IPS-18a (cell line): ENCODE results near the gene RAB32.

Experiments used
- H3K27ac ChIP-seq: one replicate; pipeline ENCODE4 v1.5.1; 2013; ENCODE audit warnings: low read length
- H3K27me3 ChIP-seq: one replicate; pipeline ENCODE4 v1.6.1; 2013; ENCODE audit warnings: mild to moderate bottlenecking, low read length; ENCODE audit not compliant: control insufficient read depth, insufficient read depth
- H3K36me3 ChIP-seq: one replicate; pipeline ENCODE4 v1.6.1; 2013; ENCODE audit warnings: low read depth, low read length; ENCODE audit not compliant: control insufficient read depth
- H3K4me1 ChIP-seq: one replicate; pipeline ENCODE4 v1.6.1; 2013; ENCODE audit warnings: low read depth, low read length; ENCODE audit not compliant: control insufficient read depth
- H3K4me3 ChIP-seq: one replicate; pipeline ENCODE4 v1.5.1; 2013; ENCODE audit warnings: low read length
- H3K9ac ChIP-seq: one replicate; pipeline ENCODE4 v1.6.1; 2013; ENCODE audit warnings: mild to moderate bottlenecking, low read length, moderate library complexity
- H3K9me3 ChIP-seq: one replicate; pipeline ENCODE4 v1.6.1; 2013; ENCODE audit warnings: low read depth, low read length; ENCODE audit not compliant: control insufficient read depth

Gene RAB32

GRCh38 chr6:146583966-146584365, 40.3 kb downstream of the RAB32 start:
- H3K4me1 ChIP-seq, result no peaks in the 10 kb centered on the region
- no peaks in the 10 kb centered on the region for H3K36me3 ChIP-seq
- H3K4me3 ChIP-seq, result no peak overlapping the region
- H3K27me3 ChIP-seq, result no peaks in the 10 kb centered on the region
- H3K9me3 ChIP-seq, result no peaks in the 10 kb centered on the region
- no peak overlapping the region for H3K27ac ChIP-seq
- H3K9ac ChIP-seq, result no peak overlapping the region

DNA sequence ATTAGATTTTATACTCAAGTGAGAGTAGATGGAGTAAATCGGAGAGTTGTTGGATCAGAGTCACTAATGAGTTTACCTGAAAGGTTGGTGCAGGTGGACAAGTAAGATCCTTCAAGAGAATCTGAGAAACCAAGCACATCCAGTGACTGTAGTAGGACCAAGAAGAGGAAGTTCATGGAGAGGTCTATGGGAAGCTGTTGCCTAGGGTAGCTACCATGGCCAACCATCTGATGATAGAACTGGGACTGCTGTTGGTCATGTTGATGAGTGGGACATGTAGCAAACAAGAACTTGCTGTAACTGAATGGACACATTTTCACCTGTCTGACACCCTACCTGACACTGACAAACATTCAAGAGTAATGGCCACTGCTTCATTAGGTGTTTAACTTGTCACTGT, 43.8 kb downstream of the RAB32 start:
- Histone ChIP-seq H3K36me3 (no peaks in the 10 kb centered on the region), H3K27me3 (no peaks in the 10 kb centered on the region)

GRCh38 chr6:146590492-146590891, 46.9 kb downstream of the RAB32 start:
- Histone ChIP-seq H3K27me3 (no peaks in the 10 kb centered on the region), H3K4me1 (no peaks in the 10 kb centered on the region)

More for the DNA sequence above, 43.8 kb downstream of the RAB32 start:
- H3K9ac ChIP-seq, result no peak overlapping the region
- H3K27ac ChIP-seq, result no peak overlapping the region
- H3K4me1 ChIP-seq, result no peaks in the 10 kb centered on the region
- no peak overlapping the region for H3K4me3 ChIP-seq
- no peaks in the 10 kb centered on the region for H3K9me3 ChIP-seq

GRCh38 chr6:146592451-146592850, 48.8 kb downstream of the RAB32 start:
- Histone ChIP-seq H3K4me1 (no peaks in the 10 kb centered on the region), H3K9me3 (no peaks in the 10 kb centered on the region), H3K36me3 (no peaks in the 10 kb centered on the region), H3K4me3 (no peak overlapping the region), H3K27me3 (no peaks in the 10 kb centered on the region), H3K9ac (no peak overlapping the region), H3K27ac (no peak overlapping the region)

More at GRCh38 chr6:146590492-146590891, 46.9 kb downstream of the RAB32 start:
- H3K9ac ChIP-seq, result no peak overlapping the region
- no peaks in the 10 kb centered on the region for H3K9me3 ChIP-seq
- no peaks in the 10 kb centered on the region for H3K36me3 ChIP-seq
- no peak overlapping the region for H3K27ac ChIP-seq
- no peak overlapping the region for H3K4me3 ChIP-seq

- Histone ChIP-seq H3K9ac (no peak overlapping the region), H3K4me1 (no peaks in the 10 kb centered on the region), H3K9me3 (no peaks in the 10 kb centered on the region), H3K27ac (no peak overlapping the region), H3K27me3 (peaks cover 1% of the 10 kb centered on the region), H3K36me3 (no peaks in the 10 kb centered on the region), H3K4me3 (no peak overlapping the region)
These were observed 50.4 kb downstream of the RAB32 start for GRCh38 chr6:146593986-146594385.

DNA sequence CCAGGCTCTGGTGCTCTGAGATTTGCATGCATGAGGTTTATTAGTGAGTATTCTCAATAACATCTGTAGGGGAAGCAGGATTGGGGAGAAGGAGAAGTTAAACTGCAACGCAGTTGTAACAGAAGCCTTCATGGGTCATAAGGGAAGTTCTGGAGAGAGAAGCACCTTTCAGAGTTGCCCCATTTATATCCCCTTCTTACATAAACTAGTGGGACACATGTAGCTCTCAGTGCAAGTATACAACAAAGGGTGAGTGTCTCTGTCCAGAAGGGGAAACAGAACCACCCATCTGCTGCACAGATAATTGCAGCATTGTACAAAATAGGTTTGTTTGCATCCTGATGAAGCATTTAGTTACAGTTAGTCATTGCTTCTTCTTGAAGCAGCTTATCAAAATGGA, 50.9 kb downstream of the RAB32 start:
- Histone ChIP-seq H3K36me3 (no peaks in the 10 kb centered on the region), H3K9ac (no peak overlapping the region), H3K4me3 (no peak overlapping the region), H3K4me1 (no peaks in the 10 kb centered on the region), H3K27ac (no peak overlapping the region), H3K9me3 (no peaks in the 10 kb centered on the region), H3K27me3 (peaks cover 7% of the 10 kb centered on the region)

- Histone ChIP-seq H3K9ac (no peak overlapping the region), H3K36me3 (no peaks in the 10 kb centered on the region), H3K4me1 (no peaks in the 10 kb centered on the region), H3K27ac (no peak overlapping the region), H3K4me3 (no peak overlapping the region), H3K27me3 (peaks cover 9% of the 10 kb centered on the region), H3K9me3 (no peaks in the 10 kb centered on the region)
These were observed 52.5 kb downstream of the RAB32 start for GRCh38 chr6:146595972-146596731.

DNA sequence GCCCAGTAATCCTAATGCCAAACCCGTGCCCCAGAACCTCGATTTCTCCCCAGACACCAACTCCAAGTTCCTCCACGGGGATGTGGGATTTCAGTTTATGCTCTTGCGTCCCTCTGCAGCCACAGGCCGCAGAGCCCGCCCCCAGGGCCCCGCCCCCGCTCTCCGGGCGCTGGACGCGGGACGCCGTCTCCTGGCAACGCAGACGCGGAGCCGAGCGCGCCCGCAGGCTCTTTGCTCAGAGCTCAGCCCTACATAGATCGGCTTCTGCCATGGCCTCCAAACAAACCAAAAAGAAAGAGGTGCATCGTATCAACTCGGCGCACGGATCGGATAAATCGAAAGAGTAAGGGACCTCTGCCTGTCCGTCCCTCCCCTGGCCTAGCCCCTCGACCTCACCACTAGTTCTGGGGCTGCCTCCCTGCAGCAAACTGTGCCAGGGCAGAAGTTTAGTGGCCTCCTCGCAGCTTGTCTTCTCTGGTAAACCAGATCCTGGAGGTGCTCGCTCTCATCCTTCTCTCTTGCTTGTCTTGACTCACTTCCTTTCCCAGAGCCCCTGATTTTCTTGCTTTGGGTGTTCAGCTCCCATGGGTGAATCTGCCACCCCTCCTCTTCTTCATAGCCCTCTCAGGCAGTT, 55.3 kb downstream of the RAB32 start, which contains the start of gene ADGB:
TSS of gene ADGB (plus strand) at position 201 of the 634 bp plus-strand sequence. CDS start at position 270, 69 bp downstream.
- Histone ChIP-seq H3K4me1 (no peaks in the 10 kb centered on the region), H3K9me3 (no peaks in the 10 kb centered on the region), H3K27me3 (peaks cover 9% of the 10 kb centered on the region), H3K4me3 (peak within 1 kb of the TSS; percentile 62), H3K9ac (peak within 1 kb of the TSS; percentile 33), H3K27ac (no peak within 1 kb of the TSS), H3K36me3 (no peaks in the 10 kb centered on the region)

- no peaks in the 10 kb centered on the region for H3K36me3 ChIP-seq
- peaks cover 9% of the 10 kb centered on the region for H3K27me3 ChIP-seq
- H3K4me1 ChIP-seq, result no peaks in the 10 kb centered on the region
- no peak overlapping the region for H3K4me3 ChIP-seq
- no peak overlapping the region for H3K27ac ChIP-seq
- H3K9ac ChIP-seq, result no peak overlapping the region
- H3K9me3 ChIP-seq, result no peaks in the 10 kb centered on the region
These were observed 57.7 kb downstream of the RAB32 start for GRCh38 chr6:146601352-146601751.

DNA sequence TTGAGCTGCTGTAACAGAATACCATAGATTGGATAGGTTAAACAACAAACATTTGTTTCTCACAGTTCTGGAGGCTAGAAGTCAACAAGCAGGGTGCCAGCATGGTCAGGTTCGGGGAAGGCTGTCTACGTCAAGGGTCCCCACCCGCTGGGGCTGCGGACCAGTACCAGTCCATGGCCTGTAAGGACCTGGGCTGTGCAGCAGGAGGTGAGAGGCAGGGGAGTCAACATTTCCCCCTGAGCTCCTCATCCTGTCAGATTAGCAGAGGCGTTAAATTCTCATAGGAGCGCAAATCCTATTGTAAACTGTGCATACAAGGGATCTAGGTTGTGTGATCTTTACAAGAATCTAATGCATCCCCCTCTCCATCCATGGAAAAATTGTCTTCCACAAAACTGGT, 58.9 kb downstream of the RAB32 start:
- H3K27ac ChIP-seq, result no peak overlapping the region
- no peaks in the 10 kb centered on the region for H3K36me3 ChIP-seq
- no peaks in the 10 kb centered on the region for H3K9me3 ChIP-seq
- H3K9ac ChIP-seq, result no peak overlapping the region
- H3K4me3 ChIP-seq, result no peak overlapping the region
- H3K4me1 ChIP-seq, result no peaks in the 10 kb centered on the region
- peaks cover 9% of the 10 kb centered on the region for H3K27me3 ChIP-seq
